A549 treated with RU486 at 1 μM for 4 hours (cell line): ENCODE results near the gene GINS2. TPM values are rescaled to one million over a fixed set of nuclear protein-coding genes. Genes with fewer than 3 reads are reported as not detected.

Experiments
- total RNA-seq: library from RNA; stranded (reverse); fragments of 200-300 nt; extraction: Qiagen RNA extraction; gene quantifications from 5 replicates; pipeline ENCODE4 v1.2.3, GENCODE V29; 2022; ENCODE audit warnings: low read depth

The GINS2 gene
- 28.9 to 37.3 TPM (median 32.3 TPM) in 5 replicates for total RNA-seq

DNA sequence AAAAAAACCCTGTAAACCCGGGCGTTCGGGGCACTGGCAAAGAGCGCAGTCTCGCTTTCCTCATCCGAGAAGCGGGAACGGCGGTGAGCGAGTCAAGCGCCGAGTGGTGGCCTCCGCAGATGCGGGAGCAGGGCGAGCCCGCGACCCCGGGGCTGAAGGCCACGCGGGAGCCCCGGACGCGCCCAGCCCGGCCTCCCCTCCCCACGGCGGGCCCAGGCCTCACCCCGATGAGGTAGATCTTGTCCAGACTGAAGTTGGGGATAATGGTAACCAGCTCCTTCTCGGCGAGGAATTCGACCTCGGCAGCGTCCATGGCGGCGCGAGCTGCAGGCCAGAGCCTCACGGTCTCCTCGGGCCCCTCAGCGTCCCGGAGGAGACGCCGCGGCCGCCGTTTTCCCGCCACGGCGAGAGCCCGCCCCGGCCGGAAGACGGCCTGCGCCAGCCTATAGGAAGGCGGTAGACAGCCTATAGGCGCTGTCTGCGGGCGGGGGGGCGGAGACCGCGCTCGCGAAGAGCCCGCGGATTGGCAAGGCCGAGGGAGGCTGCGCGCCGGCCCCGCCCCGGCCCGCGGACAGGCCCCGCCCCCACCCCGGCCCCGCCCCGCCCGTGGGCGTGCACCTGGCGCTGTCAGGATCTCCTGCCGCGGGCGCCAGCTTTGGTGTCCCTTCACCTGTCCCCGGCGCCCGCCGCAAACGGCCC lies at the start of gene GINS2:
Gene GINS2, minus strand, starts transcription at position 369 of the 699 bp plus-strand sequence. Its CDS starts 56 bp downstream, at position 313.

Other genes with a start within 250 kb of the GINS2 start
- gene GSE1, start 75.6 kb downstream of the GINS2 start, total RNA-seq = 18.3 to 24.7 TPM (median 21.5 TPM) in 5 replicates
- gene C16orf74, start 62.1 kb upstream of the GINS2 start, total RNA-seq = 11.4 to 18.6 TPM (median 16.7 TPM) in 5 replicates
- gene EMC8, start 110.6 kb upstream of the GINS2 start, total RNA-seq = 59.2 to 83.3 TPM (median 70.4 TPM) in 5 replicates
- 788 to 868 TPM (median 791 TPM) in 5 replicates for gene COX4I1, start 110.7 kb upstream of the GINS2 start, total RNA-seq
- 0.35 to 1.0 TPM (median 0.58 TPM) in 5 replicates for gene IRF8, start 210.2 kb upstream of the GINS2 start, total RNA-seq